SK-N-MC (cell line): ENCODE results near the gene FHIT.

Source experiments
- EZH2 ChIP-seq: fragments of 200-600 bp; sonication (generic); IDR thresholded peaks from one replicate; pipeline ENCODE4 v1.6.1; 2017; ENCODE audit warnings: antibody characterized with exemption
- POLR2AphosphoS5 ChIP-seq: IDR thresholded peaks from 2 replicates; pipeline ENCODE4 v1.6.1; 2012; ENCODE audit warnings: mild to moderate bottlenecking, low read depth, low read length, borderline replicate concordance

DNA sequence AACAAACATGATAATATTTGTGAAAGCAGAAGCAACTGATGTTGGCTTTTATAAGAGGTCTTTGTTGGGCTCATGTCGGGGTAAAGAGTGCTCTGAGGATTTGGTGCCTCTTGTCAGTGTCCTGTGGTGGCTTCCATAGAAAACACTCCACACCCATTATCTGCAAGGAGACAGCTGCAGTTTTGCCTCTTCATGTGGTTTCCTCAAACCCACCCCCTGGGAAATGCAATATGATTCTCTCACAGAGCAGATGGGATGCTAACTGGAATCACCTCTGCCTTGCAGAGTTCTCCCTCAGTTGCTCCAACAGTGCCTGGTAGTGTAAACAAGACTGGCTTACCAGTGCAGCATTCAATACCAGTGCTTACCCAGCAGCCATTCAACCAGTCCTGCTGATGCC is 1430.0 kb downstream of the FHIT start:
- TF ChIP-seq POLR2AphosphoS5 (no peak), EZH2 (no peak)
